ENCODE measurements around the gene ZNF586. TPM values are rescaled to one million over a fixed set of nuclear protein-coding genes. Genes with fewer than 3 reads are reported as not detected.
A peak's percentile ranks its signal among the peaks of the same experiment; 100 is the strongest.

Gene ZNF586
- total and polyA plus RNA-seq, 4 donors, result 2.3 to 11.8 (median 6.7) TPM

GRCh38 chr19:57746580-57747471 lies 22.6 kb upstream of the ZNF586 start, which contains the start of gene ZNF776:
ZNF776 (plus strand) TSS chr19:57746815; CDS start chr19:57747059, 244 bp downstream.
- Histone ChIP-seq H3K4me1 (ENCODE audit: control insufficient read depth in 4 of 4, insufficient read depth in 4 of 4, low read length in 3 of 4) (peaks cover 3 to 12% (median 9%) of the 10 kb centered on the region in 4 donors), H3K27me3 (ENCODE audit: control insufficient read depth in 4 of 4, insufficient read depth in 4 of 4, low read length in 3 of 4) (no peaks in the 10 kb centered on the region), H3K9me3 (ENCODE audit: control insufficient read depth in 4 of 4, low read length in 3 of 4) (peaks cover 5 to 37% (median 23%) of the 10 kb centered on the region in 4 donors), H3K36me3 (ENCODE audit: control insufficient read depth in 4 of 4, insufficient read depth in 3 of 4, low read depth in 1 of 4, low read length in 3 of 4) (peaks cover 5 to 31% (median 28%) of the 10 kb centered on the region in 4 donors), H3K9ac (ENCODE audit: low read depth in 1 of 2, low read length in 2 of 2) (peak within 1 kb of the TSS; percentile 89 to 92), H3K27ac (ENCODE audit: low read depth in 1 of 2, low read length in 2 of 2) (peak within 1 kb of the TSS; percentile 62 to 73), H3K4me3 (ENCODE audit: low read depth in 1 of 3, low read length in 3 of 3) (peak within 1 kb of the TSS; percentile 80 to 98 (median 96))
- WGBS, result 1% methylated on average over 51 of the region's 51 CpGs
- TF ChIP-seq FOXA1 (IDR thresholded peaks at IDR 0.05) (no peak), HNF4G (IDR thresholded peaks at IDR 0.05) (no peak), GABPA (IDR thresholded peaks at IDR 0.05 in 1 of 2, conservative IDR thresholded peaks at IDR 0.05 in 1 of 2) (peak; percentile 91 to 95), YY1 (IDR thresholded peaks at IDR 0.05) (peak; percentile 98), ATF3 (IDR thresholded peaks at IDR 0.05) (no peak), RAD21 (IDR thresholded peaks at IDR 0.05) (peak; percentile 13 to 37)
- peak; percentile 83 for DNase-seq (ENCODE audit: low spot score)

GRCh38 chr19:57747472-57747807 lies 22.0 kb upstream of the ZNF586 start:
- Histone ChIP-seq H3K27ac (ENCODE audit: low read depth in 1 of 2, low read length in 2 of 2) (no peak overlapping the region), H3K36me3 (ENCODE audit: control insufficient read depth in 4 of 4, insufficient read depth in 3 of 4, low read depth in 1 of 4, low read length in 3 of 4) (peaks cover 11 to 37% (median 34%) of the 10 kb centered on the region in 4 donors), H3K9me3 (ENCODE audit: control insufficient read depth in 4 of 4, low read length in 3 of 4) (peaks cover 7 to 41% (median 27%) of the 10 kb centered on the region in 4 donors), H3K4me1 (ENCODE audit: control insufficient read depth in 4 of 4, insufficient read depth in 4 of 4, low read length in 3 of 4) (peaks cover 3 to 12% (median 9%) of the 10 kb centered on the region in 4 donors), H3K4me3 (ENCODE audit: low read depth in 1 of 3, low read length in 3 of 3) (peak overlapping the region; percentile 80 to 98 (median 96)), H3K9ac (ENCODE audit: low read depth in 1 of 2, low read length in 2 of 2) (peak overlapping the region in 1 of 2 donors; percentile 92), H3K27me3 (ENCODE audit: control insufficient read depth in 4 of 4, insufficient read depth in 4 of 4, low read length in 3 of 4) (no peaks in the 10 kb centered on the region)
- WGBS, result 30% methylated on average over 6 of the region's 6 CpGs
- TF ChIP-seq HNF4A (conservative IDR thresholded peaks at IDR 0.05), result peak; percentile 61 to 67
- no peak for TF ChIP-seq GABPA (IDR thresholded peaks at IDR 0.05 in 1 of 2, conservative IDR thresholded peaks at IDR 0.05 in 1 of 2)
- no peak for DNase-seq (ENCODE audit: low spot score)

- 97% methylated on average over 3 of the region's 3 CpGs for WGBS
- DNase-seq (ENCODE audit: low spot score), result no peak
- peaks cover 11 to 47% (median 33%) of the 10 kb centered on the region in 4 donors for H3K9me3 ChIP-seq (ENCODE audit: control insufficient read depth in 4 of 4, low read length in 3 of 4)
Measured at GRCh38 chr19:57748029-57748428, 21.4 kb upstream of the ZNF586 start.

More at GRCh38 chr19:57748029-57748428, 21.4 kb upstream of the ZNF586 start:
- Histone ChIP-seq H3K27me3 (ENCODE audit: control insufficient read depth in 4 of 4, insufficient read depth in 4 of 4, low read length in 3 of 4) (no peaks in the 10 kb centered on the region), H3K36me3 (ENCODE audit: control insufficient read depth in 4 of 4, insufficient read depth in 3 of 4, low read depth in 1 of 4, low read length in 3 of 4) (peaks cover 14 to 43% (median 40%) of the 10 kb centered on the region in 4 donors), H3K4me3 (ENCODE audit: low read depth in 1 of 3, low read length in 3 of 3) (peak overlapping the region; percentile 80 to 98 (median 96)), H3K9ac (ENCODE audit: low read depth in 1 of 2, low read length in 2 of 2) (no peak overlapping the region), H3K4me1 (ENCODE audit: control insufficient read depth in 4 of 4, insufficient read depth in 4 of 4, low read length in 3 of 4) (peaks cover 3 to 12% (median 9%) of the 10 kb centered on the region in 4 donors), H3K27ac (ENCODE audit: low read depth in 1 of 2, low read length in 2 of 2) (no peak overlapping the region)
- TF ChIP-seq JUND (IDR thresholded peaks at IDR 0.05) (no peak), HNF4G (IDR thresholded peaks at IDR 0.05) (no peak), RAD21 (IDR thresholded peaks at IDR 0.05) (no peak), FOXA2 (IDR thresholded peaks at IDR 0.05) (no peak), EGR1 (IDR thresholded peaks at IDR 0.05; ENCODE audit: low read depth in 2 of 2) (no peak), HNF4A (conservative IDR thresholded peaks at IDR 0.05) (no peak), TAF1 (conservative IDR thresholded peaks at IDR 0.05) (no peak), GABPA (IDR thresholded peaks at IDR 0.05 in 1 of 2, conservative IDR thresholded peaks at IDR 0.05 in 1 of 2) (no peak), ATF3 (IDR thresholded peaks at IDR 0.05) (no peak), RXRA (IDR thresholded peaks at IDR 0.05) (no peak), ZBTB33 (IDR thresholded peaks at IDR 0.05) (no peak), MAX (IDR thresholded peaks at IDR 0.05) (no peak), NR2F2 (IDR thresholded peaks at IDR 0.05) (no peak), REST (IDR thresholded peaks at IDR 0.05) (no peak)

Data from liver (tissue), 9 donors.